IMR-90 (cell line): Measurements from ENCODE around the gene PCBP3.

Experiments
- BHLHE40 ChIP-seq: fragments of 150-350 bp; IDR thresholded peaks from 2 replicates; pipeline ENCODE4 v1.6.1; 2016; ENCODE audit warnings: mild to moderate bottlenecking, low read depth, low read length
- CEBPB ChIP-seq: IDR thresholded peaks from 2 replicates; pipeline ENCODE4 v1.6.1; 2012; ENCODE audit warnings: low read depth, low read length, improper control_type of control experiment
- CHD1 ChIP-seq: IDR thresholded peaks from 2 replicates; pipeline ENCODE4 v1.6.1; 2012; ENCODE audit warnings: low read depth, low read length, improper control_type of control experiment
- CTCF ChIP-seq: conservative IDR thresholded peaks from 2 replicates; pipeline ENCODE4 v1.5.1; 2012; ENCODE audit warnings: mild to moderate bottlenecking, low read depth, low read length, improper control_type of control experiment
- ELK1 ChIP-seq: fragments of 150-350 bp; IDR thresholded peaks from 2 replicates; pipeline ENCODE4 v1.6.1; 2016; ENCODE audit warnings: low read depth, mild to moderate bottlenecking, low read length, moderate library complexity, borderline replicate concordance
- FOS ChIP-seq: fragments of 150-350 bp; IDR thresholded peaks from 2 replicates; pipeline ENCODE4 v1.6.1; 2016; ENCODE audit warnings: low read depth, low read length
- MAZ ChIP-seq: IDR thresholded peaks from 2 replicates; pipeline ENCODE4 v1.6.1; 2012; ENCODE audit warnings: low read depth, mild to moderate bottlenecking, low read length, improper control_type of control experiment, moderate library complexity, borderline replicate concordance
- MXI1 ChIP-seq: IDR thresholded peaks from 2 replicates; pipeline ENCODE4 v1.6.1; 2012; ENCODE audit warnings: low read depth, mild to moderate bottlenecking, low read length, moderate library complexity, borderline replicate concordance
- POLR2A ChIP-seq: IDR thresholded peaks from 2 replicates; pipeline ENCODE4 v1.6.1; 2012; ENCODE audit warnings: mild to moderate bottlenecking, low read depth, low read length
- RAD21 ChIP-seq: IDR thresholded peaks from 2 replicates; pipeline ENCODE4 v1.6.1; 2012; ENCODE audit warnings: low read length, improper control_type of control experiment
- RCOR1 ChIP-seq: IDR thresholded peaks from 2 replicates; pipeline ENCODE4 v1.6.1; 2012; ENCODE audit warnings: mild to moderate bottlenecking, low read length, improper control_type of control experiment; ENCODE audit not compliant: insufficient replicate concordance
- SMC3 ChIP-seq: fragments of 150-350 bp; IDR thresholded peaks from 2 replicates; pipeline ENCODE4 v1.6.1; 2016; ENCODE audit warnings: low read depth, mild to moderate bottlenecking, antibody characterized with exemption, low read length, moderate library complexity
- USF2 ChIP-seq: fragments of 150-350 bp; IDR thresholded peaks from 2 replicates; pipeline ENCODE4 v1.6.1; 2017; ENCODE audit warnings: mild to moderate bottlenecking, antibody characterized with exemption, low read length, low read depth

GRCh38 chr21:45983649-45983965 lies 340.1 kb downstream of the PCBP3 start:
- TF ChIP-seq MAZ, result no peak
- TF ChIP-seq CTCF, result no peak
- TF ChIP-seq RCOR1, result no peak
- no peak for TF ChIP-seq POLR2A
- TF ChIP-seq FOS, result no peak
- no peak for TF ChIP-seq RAD21
- no peak for TF ChIP-seq CEBPB
- no peak for TF ChIP-seq CHD1
- TF ChIP-seq SMC3, result no peak
- TF ChIP-seq ELK1, result no peak
- TF ChIP-seq USF2, result no peak
- TF ChIP-seq MXI1, result no peak
- no peak for TF ChIP-seq BHLHE40
